Esophagus muscularis mucosa (tissue), 4 donors: Measurements from ENCODE around the gene MANBA. TPM values are rescaled to one million over a fixed set of nuclear protein-coding genes. Genes with fewer than 3 reads are reported as not detected.
A peak's percentile ranks its signal among the peaks of the same experiment; 100 is the strongest.

Experiments
- DNase-seq: peaks from one replicate; pipeline ENCODE4 v3.0.0-alpha.2; 2017; ENCODE audit errors: extremely low spot score
- H3K27ac ChIP-seq, 4 donors: fragments of 200-600 bp; sonication (generic); replicated peaks in 1 of 4; 1 replicate in 3 of 4; 2 replicates in 1 of 4; pipeline ENCODE4 v1.5.1; 2016 to 2019; ENCODE audit warnings: mild to moderate bottlenecking in 1 of 4
- H3K27me3 ChIP-seq, 4 donors: fragments of 200-600 bp; sonication (generic); one replicate each; pipeline versions ENCODE4 v1.5.1 to v1.6.0; 2016 to 2019
- H3K36me3 ChIP-seq, 4 donors: fragments of 200-600 bp; sonication (generic); one replicate each; pipeline ENCODE4 v1.5.1; 2016 to 2019
- H3K4me1 ChIP-seq, 4 donors: fragments of 200-600 bp; sonication (generic); one replicate each; pipeline ENCODE4 v1.5.1; 2016 to 2019
- H3K4me3 ChIP-seq, 4 donors: fragments of 200-600 bp; sonication (generic); 1 replicate in 2 of 4; 2 replicates in 2 of 4; pipeline ENCODE4 v1.5.1; 2016 to 2019; ENCODE audit warnings: mild to moderate bottlenecking in 4 of 4, moderate library complexity in 1 of 4
- H3K9me3 ChIP-seq, 4 donors: fragments of 200-600 bp; sonication (generic); 1 replicate in 3 of 4; 2 replicates in 1 of 4; pipeline ENCODE4 v1.5.1; 2016 to 2019
- CTCF ChIP-seq, 3 experiments: fragments of 200-600 bp in 2 of 3; fragments of 450-650 bp in 1 of 3; sonication (generic) in 2 of 3; IDR thresholded peaks; one replicate each; pipeline ENCODE4 v1.5.1; 2017 to 2019; ENCODE audit warnings: antibody characterized with exemption in 3 of 3, mild to moderate bottlenecking in 2 of 3, moderate library complexity in 1 of 3
- EP300 ChIP-seq: sonication (generic); formaldehyde crosslinking; IDR thresholded peaks from one replicate; pipeline ENCODE4 v1.6.1; 2017; ENCODE audit warnings: antibody characterized with exemption
- POLR2A ChIP-seq: fragments of 450-650 bp; IDR thresholded peaks from one replicate; pipeline ENCODE4 v1.6.1; 2017; ENCODE audit warnings: antibody characterized with exemption, moderate library complexity, mild to moderate bottlenecking, low read depth
- POLR2AphosphoS5 ChIP-seq, 2 donors: sonication (generic); formaldehyde crosslinking; IDR thresholded peaks; one replicate each; pipeline ENCODE4 v1.6.1; 2017; ENCODE audit warnings: antibody characterized with exemption in 2 of 2
- WGBS: methylation state at CpG from one replicate; pipeline ENCODE4 v1.1.5; 2018; 5-methylcytosine and 5-hydroxymethylcytosine counted together
- intact Hi-C: fragments of 100-400 bp; cut with DNase I; formaldehyde crosslinking; loops from one replicate; pipeline ENCODE4 v1.15.1; 2023
- total RNA-seq, 4 donors: library from RNA; depleted of rRNA; stranded (reverse); fragments of >200 nt; gene quantifications; one replicate each; pipeline versions ENCODE4 v1.1.0 to v1.2.1, GENCODE V29; 2016

The MANBA gene
- total RNA-seq, 4 donors from 2014 or later, result 22.1 to 24.9 (median 24.5) TPM

- no peak for TF ChIP-seq POLR2AphosphoS5 (IDR thresholded peaks at IDR 0.05)
- no peak for TF ChIP-seq CTCF (IDR thresholded peaks at IDR 0.05)
- no peak for TF ChIP-seq POLR2A
- no peak for TF ChIP-seq EP300
- intact Hi-C loops, result no loop called here
- H3K27me3 ChIP-seq, result no peaks in the 10 kb centered on the region
- peaks cover 5 to 69% (median 39%) of the 10 kb centered on the region in 4 donors for H3K36me3 ChIP-seq
- 87% methylated on average over 3 of the region's 3 CpGs for WGBS
- no peak overlapping the region for H3K4me3 ChIP-seq
- H3K27ac ChIP-seq, result no peak overlapping the region
- DNase-seq, result no peak
- H3K9me3 ChIP-seq, result no peaks in the 10 kb centered on the region
- H3K4me1 ChIP-seq, result no peaks in the 10 kb centered on the region
These were observed 123.4 kb downstream of the MANBA start for GRCh38 chr4:102637391-102637790.

GRCh38 chr4:102633100-102633499, 127.7 kb downstream of the MANBA start:
- Histone ChIP-seq H3K9me3 (no peaks in the 10 kb centered on the region), H3K4me3 (no peak overlapping the region), H3K4me1 (no peaks in the 10 kb centered on the region), H3K27me3 (no peaks in the 10 kb centered on the region), H3K27ac (no peak overlapping the region), H3K36me3 (peaks cover 5 to 65% (median 36%) of the 10 kb centered on the region in 4 donors)
- DNase-seq, result no peak
- intact Hi-C loops, result no loop called here
- TF ChIP-seq POLR2AphosphoS5 (IDR thresholded peaks at IDR 0.05) (no peak), EP300 (no peak), CTCF (IDR thresholded peaks at IDR 0.05) (no peak), POLR2A (no peak)
- 96% methylated on average over 6 of the region's 6 CpGs for WGBS

DNA sequence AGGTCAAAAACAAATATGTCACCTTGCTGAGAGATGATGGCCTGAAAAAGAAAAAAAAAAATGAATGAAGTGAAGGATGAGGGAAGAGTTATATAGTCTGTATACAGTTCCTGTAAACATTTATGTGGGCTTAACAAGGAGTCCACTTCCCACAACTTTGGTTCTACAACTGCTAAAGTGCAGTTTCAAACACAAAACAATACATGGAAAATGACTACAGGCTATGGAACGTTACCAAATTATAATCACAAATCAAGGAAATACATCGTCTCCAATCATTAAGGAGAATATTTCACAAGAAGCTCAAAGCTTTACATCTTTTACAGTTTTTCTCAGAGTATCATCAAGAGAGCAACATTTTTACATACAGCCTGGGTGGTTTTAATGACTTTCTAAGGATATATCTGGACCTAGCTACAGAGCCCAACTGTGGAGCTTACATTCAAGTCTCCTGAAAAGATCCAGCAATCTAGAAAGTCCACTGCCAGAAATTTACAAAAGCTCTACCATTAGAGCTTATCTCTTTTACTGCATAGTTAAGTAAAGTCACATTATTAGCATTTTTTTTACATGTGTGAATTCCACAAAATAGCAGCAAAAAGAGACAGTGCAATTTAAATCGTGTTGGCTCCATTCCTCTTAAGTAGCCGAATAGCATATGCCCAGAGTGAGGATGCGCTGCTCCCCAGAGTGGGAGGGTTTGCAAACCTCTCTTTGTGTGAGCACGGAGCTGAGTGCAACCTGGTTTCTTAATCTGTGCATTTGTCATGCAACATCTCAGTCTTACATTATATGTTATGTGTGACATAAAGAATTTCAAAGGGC, 128.3 kb downstream of the MANBA start:
- Histone ChIP-seq H3K36me3 (peaks cover 5 to 59% (median 29%) of the 10 kb centered on the region in 4 donors), H3K4me3 (no peak overlapping the region), H3K27ac (peak overlapping the region in 1 of 4 donors; percentile 12), H3K4me1 (no peaks in the 10 kb centered on the region), H3K9me3 (no peaks in the 10 kb centered on the region), H3K27me3 (no peaks in the 10 kb centered on the region)
- intact Hi-C loops, result no loop called here
- TF ChIP-seq EP300 (no peak), CTCF (IDR thresholded peaks at IDR 0.05) (no peak), POLR2A (no peak), POLR2AphosphoS5 (IDR thresholded peaks at IDR 0.05) (no peak)
- DNase-seq, result no peak
- 77% methylated on average over 6 of the region's 6 CpGs for WGBS

DNA sequence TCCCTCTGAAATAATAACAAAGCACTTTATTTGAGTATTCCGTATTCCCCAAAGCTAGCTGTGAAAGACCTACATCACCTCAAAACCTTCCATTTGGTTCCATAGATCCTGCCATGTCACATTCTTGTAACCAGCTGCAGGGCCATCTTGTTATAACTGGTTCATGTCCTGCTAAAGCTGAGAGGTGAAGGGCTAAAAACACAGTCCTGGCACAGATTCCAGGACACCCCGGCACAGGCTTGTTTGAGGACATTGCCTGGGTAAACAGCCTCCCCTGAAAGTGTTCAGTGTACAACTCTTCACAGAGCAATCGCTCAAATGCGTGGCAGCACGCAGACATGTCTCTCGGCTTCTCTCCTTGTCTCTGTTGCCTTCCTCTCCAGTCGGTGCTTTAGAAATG, 129.2 kb downstream of the MANBA start:
- H3K36me3 ChIP-seq, result peaks cover 5 to 50% (median 24%) of the 10 kb centered on the region in 4 donors
- H3K27me3 ChIP-seq, result no peaks in the 10 kb centered on the region
- DNase-seq, result no peak
- H3K9me3 ChIP-seq, result no peaks in the 10 kb centered on the region
- TF ChIP-seq POLR2A, result no peak
- no peak for TF ChIP-seq POLR2AphosphoS5 (IDR thresholded peaks at IDR 0.05)
- TF ChIP-seq CTCF (IDR thresholded peaks at IDR 0.05), result no peak
- no peak for TF ChIP-seq EP300
- intact Hi-C loops, result no loop called here
- H3K4me1 ChIP-seq, result no peaks in the 10 kb centered on the region
- no peak overlapping the region for H3K4me3 ChIP-seq
- H3K27ac ChIP-seq, result peak overlapping the region in 1 of 4 donors; percentile 12
- WGBS, result 99% methylated on average over 7 of the region's 7 CpGs
